ENCODE results near the gene BSDC1. TPM values are rescaled to one million over a fixed set of nuclear protein-coding genes. Genes with fewer than 3 reads are reported as not detected.
A peak's percentile ranks its signal among the peaks of the same experiment; 100 is the strongest.
"Not testable (repeated sequence)": the region's sequence is repeated elsewhere in the genome, so short reads cannot be mapped to it uniquely, and the experiment has no call there.

Gene BSDC1
- 51.0 and 65.7 TPM in 2 replicates for polyA plus RNA-seq (2012; rRNA removed)
- 37.8 and 46.0 TPM in 2 replicates for polyA plus RNA-seq (2012; cell fraction: cytosol; rRNA removed)
- polyA plus RNA-seq (2012; cell fraction: nucleus; rRNA removed): 138 and 143 TPM in 2 replicates

GRCh38 chr1:32394141-32394889 lies at the start of gene BSDC1:
BSDC1 (minus strand) TSS chr1:32394441; CDS start chr1:32394414, 27 bp downstream.
- Histone ChIP-seq H3K4me3 (ENCODE audit: low read depth in 2 of 2, low read length in 1 of 2) (peak within 1 kb of the TSS; percentile 83 to 84), H3K27ac (ENCODE audit: low read depth in 2 of 2, low read length in 1 of 2) (peak within 1 kb of the TSS; percentile 92 to 95), H3K4me1 (ENCODE audit: control insufficient read depth in 1 of 2, insufficient read depth in 2 of 2, low read depth in 1 of 2, low read length in 1 of 2) (peaks cover 0 to 7% of the 10 kb centered on the region in 2 experiments; a peak in 2 of 4 replicates), H3K9me3 (no peaks in the 10 kb centered on the region), H3K36me3 (replicated peaks in 1 of 2; ENCODE audit: control insufficient read depth in 1 of 2, insufficient read depth in 2 of 2, low read length in 1 of 2) (peaks cover 9 to 18% of the 10 kb centered on the region in 2 experiments), H3K9me2 (no peaks in the 10 kb centered on the region), H4K20me1 (ENCODE audit: insufficient read depth) (no peaks in the 10 kb centered on the region), H3K27me3 (ENCODE audit: insufficient read depth) (no peaks in the 10 kb centered on the region), H3K9ac (peak within 1 kb of the TSS; percentile 89), H3K79me2 (ENCODE audit: insufficient read depth) (peaks cover 49% of the 10 kb centered on the region), H3F3A (replicated peaks; ENCODE audit: insufficient read depth) (peaks cover 16% of the 10 kb centered on the region), H2AFZ (ENCODE audit: low read depth) (peak within 1 kb of the TSS; percentile 98), H3K4me2 (peak within 1 kb of the TSS; percentile 80)
- ChIA-PET CTCF (interaction anchor here (0.6 to 2.2 kb wide), 5 partner anchors 19 to 436 kb away, joined by 3 to 8 read pairs (median 4); partner anchors contain the start of gene MARCKSL1), POLR2A (interaction anchor here (0.6 to 1.5 kb wide), 8 partner anchors 15 to 257 kb away, joined by 3 to 6 read pairs (median 4); partner anchors contain the start of genes MARCKSL1, RBBP4 and ZBTB8OS)
- peak; percentile 94 for DNase-seq
- 2% methylated on average over 27 of the region's 48 CpGs for WGBS (ENCODE audit: low lambda C conversion rate)
- TF ChIP-seq ELF1 (IDR thresholded peaks at IDR 0.05): peak; percentile 24; the same call in 1 of the 2 replicates
- TF ChIP-seq NRF1 (IDR thresholded peaks at IDR 0.05; ENCODE audit: low read depth, low read length): 0 out of 2 replicates have a peak, but pooled peaks have one; percentile 30
- TF ChIP-seq TAF1 (IDR thresholded peaks at IDR 0.05; ENCODE audit: borderline replicate concordance, low read depth, low read length): peak; percentile 60
- TF ChIP-seq RXRA (IDR thresholded peaks at IDR 0.05; ENCODE audit: borderline replicate concordance, low read depth): no peak; the same call in 1 of the 2 replicates
- no peak for TF ChIP-seq GATA2 (CRISPR knock-in tag; IDR thresholded peaks at IDR 0.05)
- TF ChIP-seq NFIC (IDR thresholded peaks at IDR 0.05; ENCODE audit: borderline replicate concordance): no peak
- TF ChIP-seq MXI1 (IDR thresholded peaks at IDR 0.05; ENCODE audit: low read depth, low read length): peak; percentile 78
- peak; percentile 61; the same call in 1 of the 2 replicates for TF ChIP-seq MAX (IDR thresholded peaks at IDR 0.05; ENCODE audit: low read depth)
- peak; percentile 83; the same call in 1 of the 2 replicates for TF ChIP-seq SIN3A (IDR thresholded peaks at IDR 0.05; ENCODE audit: borderline replicate concordance, low read depth, low read length)
- peak; percentile 96 for TF ChIP-seq YY1 (IDR thresholded peaks at IDR 0.05; ENCODE audit: low read depth)
- TF ChIP-seq RFX5 (IDR thresholded peaks at IDR 0.05; ENCODE audit: low read length): peak; percentile 41; the same call in 1 of the 2 replicates
- peak; percentile 93 for TF ChIP-seq POLR2AphosphoS5 (IDR thresholded peaks at IDR 0.05; ENCODE audit: low read depth, low read length)
- peak; percentile 49; the same call in 1 of the 2 replicates for TF ChIP-seq TCF12 (IDR thresholded peaks at IDR 0.05)
- TF ChIP-seq CHD2 (IDR thresholded peaks at IDR 0.05; ENCODE audit: low read length, partially characterized antibody): peak; percentile 79
- peak in 1 of 2 experiments; percentile 68; a peak in 2 of 4 replicates for TF ChIP-seq EP300 (IDR thresholded peaks at IDR 0.05; ENCODE audit: borderline replicate concordance in 1 of 2, low read depth in 1 of 2, low read length in 1 of 2)
- TF ChIP-seq FOSL2 (IDR thresholded peaks at IDR 0.05; ENCODE audit: borderline replicate concordance, low read depth): 0 out of 2 replicates have a peak, but pooled peaks have one; percentile 20
- TF ChIP-seq IRF3 (IDR thresholded peaks at IDR 0.05; ENCODE audit: low read depth, low read length): peak; percentile 15; the same call in 1 of the 2 replicates
- TF ChIP-seq REST (IDR thresholded peaks at IDR 0.05; ENCODE audit: low read depth, low read length): peak; percentile 59; the same call in 1 of the 2 replicates
- TF ChIP-seq TEAD4 (IDR thresholded peaks at IDR 0.05; ENCODE audit: borderline replicate concordance, insufficient read depth): no peak
- TF ChIP-seq PBX3 (IDR thresholded peaks at IDR 0.05): peak; percentile 78
- TF ChIP-seq GABPA (IDR thresholded peaks at IDR 0.05; ENCODE audit: low read depth): 0 out of 2 replicates have a peak, but pooled peaks have one; percentile 24

GRCh38 chr1:32441467-32441866 lies 47.2 kb upstream of the BSDC1 start:
- H3K36me3 ChIP-seq (replicated peaks in 1 of 2; ENCODE audit: control insufficient read depth in 1 of 2, insufficient read depth in 2 of 2, low read length in 1 of 2); H3K9me3 ChIP-seq; H3K27ac ChIP-seq (ENCODE audit: low read depth in 2 of 2, low read length in 1 of 2); DNase-seq; POLR2A ChIA-PET; H3K4me2 ChIP-seq; H3K9ac ChIP-seq; H2AFZ ChIP-seq (ENCODE audit: low read depth); H3F3A ChIP-seq (replicated peaks; ENCODE audit: insufficient read depth); CTCF ChIA-PET; H3K27me3 ChIP-seq (ENCODE audit: insufficient read depth); H3K4me1 ChIP-seq (ENCODE audit: control insufficient read depth in 1 of 2, insufficient read depth in 2 of 2, low read depth in 1 of 2, low read length in 1 of 2); H3K4me3 ChIP-seq (ENCODE audit: low read depth in 2 of 2, low read length in 1 of 2); H4K20me1 ChIP-seq (ENCODE audit: insufficient read depth); H3K9me2 ChIP-seq; H3K79me2 ChIP-seq (ENCODE audit: insufficient read depth): not testable (repeated sequence)
- 77% methylated on average over 10 of the region's 10 CpGs for WGBS (ENCODE audit: low lambda C conversion rate)

All from SK-N-SH (cell line).